Neural progenitor cell (in vitro differentiated cells): Measurements from ENCODE around the gene ILRUN. TPM values are rescaled to one million over a fixed set of nuclear protein-coding genes. Genes with fewer than 3 reads are reported as not detected.

Experiments
- DNase-seq: peaks from one replicate; pipeline ENCODE4 v3.0.0-alpha.2; 2016; ENCODE audit warnings: low spot score
- H2AFZ ChIP-seq: fragments of 200-600 bp; sonication (generic); replicated peaks from 2 replicates; pipeline ENCODE4 v1.6.1; 2016; ENCODE audit warnings: antibody characterized with exemption
- H3F3A ChIP-seq: fragments of 200-600 bp; sonication (generic); 2 replicates; pipeline ENCODE4 v1.6.1; 2016; ENCODE audit warnings: antibody characterized with exemption, low read depth
- H3K27ac ChIP-seq: fragments of 200-600 bp; sonication (generic); 2 replicates; pipeline ENCODE4 v1.5.1; 2016; ENCODE audit warnings: mild to moderate bottlenecking
- H3K27me3 ChIP-seq: fragments of 200-600 bp; sonication (generic); 2 replicates; pipeline ENCODE4 v1.6.1; 2016; ENCODE audit warnings: mild to moderate bottlenecking, moderate library complexity
- H3K36me3 ChIP-seq: fragments of 200-600 bp; sonication (generic); 2 replicates; pipeline ENCODE4 v1.5.1; 2016
- H3K4me1 ChIP-seq: fragments of 200-600 bp; sonication (generic); 2 replicates; pipeline ENCODE4 v1.6.1; 2016; ENCODE audit warnings: mixed run types
- H3K4me2 ChIP-seq: fragments of 200-600 bp; sonication (generic); 2 replicates; pipeline ENCODE4 v1.6.1; 2016
- H3K4me3 ChIP-seq: fragments of 200-600 bp; sonication (generic); 2 replicates; pipeline ENCODE4 v1.5.1; 2016
- H3K79me2 ChIP-seq: fragments of 200-600 bp; sonication (generic); 2 replicates; pipeline ENCODE4 v1.6.1; 2016; ENCODE audit warnings: low read depth
- H3K9ac ChIP-seq: fragments of 200-600 bp; sonication (generic); 2 replicates; pipeline ENCODE4 v1.6.1; 2016
- H3K9me3 ChIP-seq: fragments of 200-600 bp; sonication (generic); 2 replicates; pipeline ENCODE4 v1.5.1; 2016; ENCODE audit warnings: low read depth
- H4K20me1 ChIP-seq: fragments of 200-600 bp; sonication (generic); 2 replicates; pipeline ENCODE4 v1.6.1; 2016; ENCODE audit warnings: low read depth
- H3K27ac Mint-ChIP-seq: 3 replicates; pipeline ENCODE4 v1.8.0; 2021; ENCODE audit warnings: mixed read lengths
- H3K27me3 Mint-ChIP-seq: 2 replicates; pipeline ENCODE4 v1.8.0; 2022; ENCODE audit warnings: low read depth, mild to moderate bottlenecking, inconsistent platforms, moderate library complexity, mixed read lengths; ENCODE audit not compliant: insufficient read depth
- H3K36me3 Mint-ChIP-seq: 3 replicates; pipeline ENCODE4 v1.8.0; 2021; ENCODE audit warnings: mixed read lengths
- H3K4me1 Mint-ChIP-seq: 3 replicates; pipeline ENCODE4 v1.8.0; 2021; ENCODE audit warnings: mixed read lengths
- H3K4me3 Mint-ChIP-seq: 3 replicates; pipeline ENCODE4 v1.8.0; 2021; ENCODE audit warnings: mild to moderate bottlenecking, moderate library complexity, mixed read lengths
- H3K9me3 Mint-ChIP-seq: 3 replicates; pipeline ENCODE4 v1.8.0; 2020; ENCODE audit warnings: mixed read lengths
- CTCF ChIP-seq: fragments of 200-600 bp; sonication (generic); IDR thresholded peaks from 2 replicates; pipeline ENCODE4 v1.5.1; 2017; ENCODE audit warnings: antibody characterized with exemption, mild to moderate bottlenecking
- EZH2 ChIP-seq: fragments of 200-600 bp; sonication (generic); IDR thresholded peaks from 2 replicates; pipeline ENCODE4 v1.6.1; 2017; ENCODE audit warnings: antibody characterized with exemption, mild to moderate bottlenecking, moderate library complexity
- EZH2phosphoT487 ChIP-seq: fragments of 200-600 bp; sonication (generic); IDR thresholded peaks from 2 replicates; pipeline ENCODE4 v1.6.1; 2017; ENCODE audit warnings: antibody characterized with exemption
- total RNA-seq: library from RNA; depleted of rRNA; stranded (reverse); fragments of >200 nt; gene quantifications from 2 replicates; pipeline ENCODE4 v1.2.3, GENCODE V29; 2015; ENCODE audit warnings: low replicate concordance

The ILRUN gene
- total RNA-seq, 1 donor from 2014 or later, result 33.2 TPM

- H2AFZ ChIP-seq, result no peak overlapping the region
Measured at GRCh38 chr6:34731393-34732060, 35.0 kb upstream of the ILRUN start.

GRCh38 chr6:34729631-34730470 is 33.3 kb upstream of the ILRUN start:
- no peak for DNase-seq
- Histone ChIP-seq H3K27me3 (no peaks in the 10 kb centered on the region), H3K4me2 (no peak overlapping the region), H4K20me1 (no peaks in the 10 kb centered on the region), H3K36me3 (no peaks in the 10 kb centered on the region), H3K79me2 (no peaks in the 10 kb centered on the region), H3K4me1 (no peaks in the 10 kb centered on the region), H3K4me3 (no peak overlapping the region), H3K9ac (no peak overlapping the region), H3F3A (no peaks in the 10 kb centered on the region), H3K9me3 (no peaks in the 10 kb centered on the region), H3K27ac (no peak overlapping the region), H2AFZ (no peak overlapping the region)
- H3K9me3 Mint-ChIP-seq, result peaks cover 6% of the 10 kb centered on the region
- peaks cover 3% of the 10 kb centered on the region for H3K27me3 Mint-ChIP-seq
- H3K27ac Mint-ChIP-seq, result no peak overlapping the region
- H3K36me3 Mint-ChIP-seq, result no peaks in the 10 kb centered on the region
- TF ChIP-seq EZH2phosphoT487, result no peak
- no peak for TF ChIP-seq EZH2
- TF ChIP-seq CTCF, result no peak
- no peaks in the 10 kb centered on the region for H3K4me1 Mint-ChIP-seq
- no peak overlapping the region for H3K4me3 Mint-ChIP-seq

More at GRCh38 chr6:34731393-34732060, 35.0 kb upstream of the ILRUN start:
- H3K4me1 ChIP-seq, result no peaks in the 10 kb centered on the region
- H3K79me2 ChIP-seq, result no peaks in the 10 kb centered on the region
- H3K9me3 Mint-ChIP-seq, result no peaks in the 10 kb centered on the region
- no peak overlapping the region for H3K4me2 ChIP-seq
- DNase-seq, result no peak
- no peak overlapping the region for H3K4me3 Mint-ChIP-seq
- H3K27me3 Mint-ChIP-seq, result peaks cover 2% of the 10 kb centered on the region
- no peaks in the 10 kb centered on the region for H3K4me1 Mint-ChIP-seq
- H3K27ac Mint-ChIP-seq, result no peak overlapping the region
- TF ChIP-seq EZH2phosphoT487, result no peak
- TF ChIP-seq EZH2, result no peak
- TF ChIP-seq CTCF, result no peak
- H3K27me3 ChIP-seq, result no peaks in the 10 kb centered on the region
- no peaks in the 10 kb centered on the region for H3K36me3 ChIP-seq
- H3K4me3 ChIP-seq, result no peak overlapping the region
- H3K9ac ChIP-seq, result no peak overlapping the region
- H4K20me1 ChIP-seq, result no peaks in the 10 kb centered on the region
- no peaks in the 10 kb centered on the region for H3F3A ChIP-seq
- H3K27ac ChIP-seq, result no peak overlapping the region
- no peaks in the 10 kb centered on the region for H3K36me3 Mint-ChIP-seq
- no peaks in the 10 kb centered on the region for H3K9me3 ChIP-seq

- Histone ChIP-seq H3F3A (no peaks in the 10 kb centered on the region), H3K9ac (no peak overlapping the region), H3K27ac (no peak overlapping the region), H3K27me3 (no peaks in the 10 kb centered on the region), H3K9me3 (no peaks in the 10 kb centered on the region), H3K79me2 (no peaks in the 10 kb centered on the region), H3K4me3 (no peak overlapping the region), H2AFZ (no peak overlapping the region), H3K4me1 (no peaks in the 10 kb centered on the region), H3K36me3 (no peaks in the 10 kb centered on the region), H4K20me1 (no peaks in the 10 kb centered on the region), H3K4me2 (no peak overlapping the region)
- H3K4me1 Mint-ChIP-seq, result peaks cover 7% of the 10 kb centered on the region
- no peaks in the 10 kb centered on the region for H3K36me3 Mint-ChIP-seq
- no peak overlapping the region for H3K27ac Mint-ChIP-seq
- H3K27me3 Mint-ChIP-seq, result peaks cover 3% of the 10 kb centered on the region
- no peak for TF ChIP-seq EZH2phosphoT487
- TF ChIP-seq CTCF, result no peak
- TF ChIP-seq EZH2, result no peak
- no peak for DNase-seq
- H3K9me3 Mint-ChIP-seq, result peaks cover 6% of the 10 kb centered on the region
- H3K4me3 Mint-ChIP-seq, result no peak overlapping the region
Measured at GRCh38 chr6:34726055-34726454, 29.5 kb upstream of the ILRUN start.
